ENCODE measurements around the gene ACTMAP. TPM values are rescaled to one million over a fixed set of nuclear protein-coding genes. Genes with fewer than 3 reads are reported as not detected.
A peak's percentile ranks its signal among the peaks of the same experiment; 100 is the strongest.

ACTMAP gene
- total RNA-seq, 1 donor from 2014 or later = 9.6 TPM

- Histone ChIP-seq H3K4me3 (ENCODE audit: insufficient read depth, low read depth, low read length) (no peak overlapping the region), H3K27me3 (ENCODE audit: insufficient read depth, low read length) (no peaks in the 10 kb centered on the region), H3K4me1 (ENCODE audit: insufficient read depth, low read length) (peaks cover 8% of the 10 kb centered on the region), H3K27ac (ENCODE audit: low read depth, low read length) (no peak overlapping the region), H2AFZ (ENCODE audit: low read depth, low read length) (no peak overlapping the region), H3K4me2 (ENCODE audit: low read length) (no peak overlapping the region), H3K79me2 (ENCODE audit: insufficient read depth, low read length) (no peaks in the 10 kb centered on the region), H3K36me3 (ENCODE audit: insufficient read depth, low read length) (peaks cover 10% of the 10 kb centered on the region), H3K9me3 (ENCODE audit: insufficient read depth, low read depth, low read length) (no peaks in the 10 kb centered on the region), H4K20me1 (ENCODE audit: insufficient read depth, low read length) (no peaks in the 10 kb centered on the region), H3K9ac (ENCODE audit: low read length) (no peak overlapping the region)
- TF ChIP-seq EZH2 (IDR thresholded peaks at IDR 0.05; ENCODE audit: insufficient read depth, low read length) (no peak), CTCF (IDR thresholded peaks at IDR 0.05; ENCODE audit: insufficient read depth, low read depth, low read length) (no peak)
- H3K4me3 Mint-ChIP-seq (ENCODE audit: unreplicated experiment) = no peak overlapping the region
- H3K36me3 Mint-ChIP-seq (ENCODE audit: low read depth, unreplicated experiment) = peaks cover 25% of the 10 kb centered on the region
- H3K27ac Mint-ChIP-seq (ENCODE audit: unreplicated experiment) = peak overlapping the region; percentile 34
- H3K27me3 Mint-ChIP-seq (ENCODE audit: low read depth, unreplicated experiment) = no peaks in the 10 kb centered on the region
- peaks cover 10% of the 10 kb centered on the region for H3K4me1 Mint-ChIP-seq (ENCODE audit: low read depth, unreplicated experiment)
- no peak for FAIRE-seq
- DNase-seq (ENCODE audit: low read depth) = no peak
- no peaks in the 10 kb centered on the region for H3K9me3 Mint-ChIP-seq (ENCODE audit: unreplicated experiment)
These were observed 8.5 kb downstream of the ACTMAP start for GRCh38 chr19:40741527-40742390.

GRCh38 chr19:40740747-40741146 lies 9.5 kb downstream of the ACTMAP start:
- H3K4me3 ChIP-seq (ENCODE audit: insufficient read depth, low read depth, low read length) = no peak overlapping the region
- H3K4me3 Mint-ChIP-seq (ENCODE audit: unreplicated experiment) = no peak overlapping the region
- H3K4me2 ChIP-seq (ENCODE audit: low read length) = no peak overlapping the region
- TF ChIP-seq EZH2 (IDR thresholded peaks at IDR 0.05; ENCODE audit: insufficient read depth, low read length) (no peak), CTCF (IDR thresholded peaks at IDR 0.05; ENCODE audit: insufficient read depth, low read depth, low read length) (no peak)
- H3K9ac ChIP-seq (ENCODE audit: low read length) = no peak overlapping the region
- no peaks in the 10 kb centered on the region for H3K9me3 Mint-ChIP-seq (ENCODE audit: unreplicated experiment)
- H3K27ac Mint-ChIP-seq (ENCODE audit: unreplicated experiment) = peak overlapping the region; percentile 58
- H3K27me3 Mint-ChIP-seq (ENCODE audit: low read depth, unreplicated experiment) = no peaks in the 10 kb centered on the region
- no peaks in the 10 kb centered on the region for H4K20me1 ChIP-seq (ENCODE audit: insufficient read depth, low read length)
- no peak overlapping the region for H3K27ac ChIP-seq (ENCODE audit: low read depth, low read length)
- peaks cover 10% of the 10 kb centered on the region for H3K4me1 Mint-ChIP-seq (ENCODE audit: low read depth, unreplicated experiment)
- no peaks in the 10 kb centered on the region for H3K79me2 ChIP-seq (ENCODE audit: insufficient read depth, low read length)
- H3K9me3 ChIP-seq (ENCODE audit: insufficient read depth, low read depth, low read length) = no peaks in the 10 kb centered on the region
- FAIRE-seq (no peak), DNase-seq (ENCODE audit: low read depth) (no peak)
- H3K36me3 ChIP-seq (ENCODE audit: insufficient read depth, low read length) = peaks cover 10% of the 10 kb centered on the region
- no peak overlapping the region for H2AFZ ChIP-seq (ENCODE audit: low read depth, low read length)
- H3K4me1 ChIP-seq (ENCODE audit: insufficient read depth, low read length) = peaks cover 8% of the 10 kb centered on the region
- peaks cover 25% of the 10 kb centered on the region for H3K36me3 Mint-ChIP-seq (ENCODE audit: low read depth, unreplicated experiment)
- no peaks in the 10 kb centered on the region for H3K27me3 ChIP-seq (ENCODE audit: insufficient read depth, low read length)

Measured in astrocyte (in vitro differentiated cells and primary cell).